HG02973 (cell line): ENCODE measurements around the gene FOXR1.

ENCODE experiments used
- ATAC-seq: cut with Tn5 transposase; IDR thresholded peaks from one replicate; pipeline ENCODE4 v1.9.1; 2021; ENCODE audit warnings: moderate library complexity; ENCODE audit not compliant: unreplicated experiment

The FOXR1 gene

GRCh38 chr11:119025541-119025940 lies 54.0 kb downstream of the FOXR1 start:
- ATAC-seq = no peak

- ATAC-seq = no peak
Observed at GRCh38 chr11:119025978-119026766, 54.6 kb downstream of the FOXR1 start.

- ATAC-seq = no peak
Observed at GRCh38 chr11:119026970-119027369, 55.4 kb downstream of the FOXR1 start.

DNA sequence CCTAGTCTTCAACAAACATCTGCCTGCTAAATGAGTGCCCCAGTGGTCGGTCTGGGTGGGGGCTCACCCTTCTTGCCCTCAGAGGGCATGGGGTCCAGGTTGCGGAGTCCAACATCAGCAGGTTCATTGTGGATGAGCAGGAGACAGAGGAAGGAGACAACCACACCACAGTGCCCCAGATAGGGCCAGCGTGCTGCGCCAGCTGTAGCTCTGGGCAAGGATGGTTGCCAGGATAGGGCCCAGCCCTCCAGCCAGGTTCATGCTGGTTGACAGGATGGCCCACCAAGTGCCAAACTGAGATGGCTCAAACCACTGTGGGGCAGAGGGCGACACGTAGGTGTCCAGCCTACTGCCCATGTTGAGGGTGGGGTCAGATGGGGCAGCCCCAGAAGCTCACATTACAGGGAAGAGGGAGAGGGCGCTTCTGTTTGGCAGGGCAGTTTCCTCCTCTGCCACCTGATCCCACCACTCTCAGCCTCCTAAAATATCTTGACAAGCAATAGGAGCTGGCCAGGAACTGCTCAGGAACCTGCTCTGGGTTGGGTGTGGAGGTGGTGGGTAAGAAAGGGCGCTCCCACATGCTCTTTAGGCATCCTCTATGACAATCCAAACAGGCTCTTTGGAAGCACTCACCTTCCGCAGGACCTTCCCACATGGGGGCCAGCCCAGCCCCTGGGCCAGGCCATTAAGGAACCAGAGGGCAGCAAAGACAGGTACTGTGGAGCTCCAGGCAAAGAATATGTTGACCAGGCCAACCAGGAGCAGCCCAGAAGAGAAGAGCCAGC lies 56.2 kb downstream of the FOXR1 start:
- ATAC-seq = no peak

GRCh38 chr11:119028346-119029068 lies 56.9 kb downstream of the FOXR1 start:
- no peak for ATAC-seq

GRCh38 chr11:119029069-119029339 lies 57.4 kb downstream of the FOXR1 start:
- no peak for ATAC-seq

DNA sequence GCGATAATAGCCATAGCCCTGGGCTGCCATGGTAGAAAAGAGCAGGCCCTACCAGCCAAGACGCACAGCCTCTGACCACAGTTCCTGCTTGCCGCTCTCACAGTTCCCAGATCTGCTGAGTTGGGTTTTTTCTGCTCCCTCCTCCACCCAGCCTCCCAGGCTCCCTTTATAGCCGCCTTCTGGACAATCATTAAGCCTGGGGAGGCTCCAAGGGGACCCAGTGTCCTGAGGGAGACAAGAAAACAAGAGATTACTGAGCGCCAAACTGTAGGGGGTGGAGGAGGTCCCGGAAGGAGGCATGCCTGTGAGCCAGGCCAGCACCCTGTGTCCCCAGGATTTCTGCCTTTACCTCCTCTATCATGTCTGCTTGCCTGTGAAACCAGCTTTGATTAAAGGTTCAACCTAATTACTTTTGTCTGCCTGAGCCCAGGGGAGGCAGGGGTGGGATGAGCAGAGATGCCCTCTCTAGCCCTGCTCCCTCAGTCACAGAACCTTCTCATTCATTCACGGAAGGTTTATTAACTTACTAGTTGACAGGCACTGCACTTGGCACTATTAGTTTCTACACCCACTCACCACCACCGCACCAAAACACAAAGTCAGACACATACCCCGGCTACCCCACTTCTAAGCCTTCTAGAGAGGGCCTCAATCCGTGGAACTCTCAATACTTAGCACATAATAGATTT lies 57.9 kb downstream of the FOXR1 start:
- ATAC-seq = peak; percentile 7

GRCh38 chr11:119030029-119030328 lies 58.4 kb downstream of the FOXR1 start:
- peak; percentile 19 for ATAC-seq

DNA sequence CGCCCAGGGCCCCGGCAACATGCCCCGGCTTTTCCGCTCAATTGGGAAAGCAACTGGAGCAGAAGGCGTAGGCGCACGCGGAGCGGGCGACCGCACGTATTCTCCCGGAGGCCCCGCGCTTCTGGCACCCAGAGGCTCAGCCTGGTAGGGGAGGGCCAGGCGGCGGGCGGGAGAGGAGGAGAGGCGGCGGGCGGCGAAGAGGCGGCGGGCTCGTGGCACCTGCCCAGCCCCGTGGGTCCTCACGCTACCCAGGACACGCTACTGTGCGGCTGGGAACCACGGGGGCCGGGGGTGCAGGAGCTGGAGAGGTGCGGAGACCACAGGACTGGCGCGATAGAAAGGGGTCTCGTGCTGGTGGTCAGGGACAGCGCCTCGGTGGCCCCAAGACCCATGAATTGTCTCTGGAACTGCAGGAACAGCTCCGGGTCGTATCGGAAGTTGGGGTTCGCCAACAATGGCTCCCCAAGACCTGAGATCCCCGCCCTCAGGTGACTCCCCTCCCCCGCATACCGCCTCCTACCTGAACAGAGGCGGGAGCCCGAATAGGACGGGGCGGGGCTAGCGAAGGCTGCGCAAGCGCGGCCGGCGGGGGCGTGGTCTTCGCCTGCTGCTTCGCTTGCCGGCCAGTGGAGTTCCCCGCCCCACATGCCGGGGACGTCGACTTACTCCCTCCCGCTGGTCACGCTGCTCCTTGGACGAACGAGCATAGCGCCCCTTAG lies 58.9 kb downstream of the FOXR1 start, which contains the start of gene SLC37A4:
TSS of gene SLC37A4 (minus strand) at position 549 of the 719 bp plus-strand sequence.
- peak; percentile 79 for ATAC-seq
